GM21717 (cell line): ENCODE measurements around the gene DGKH.
"Not testable (repeated sequence)": the region's sequence is repeated elsewhere in the genome, so short reads cannot be mapped to it uniquely, and the experiment has no call there.

Experiments used
- ATAC-seq: cut with Tn5 transposase; IDR thresholded peaks from one replicate; pipeline ENCODE4 v1.9.1; 2021; ENCODE audit warnings: mild to moderate bottlenecking, moderate library complexity; ENCODE audit not compliant: unreplicated experiment

Gene DGKH

GRCh38 chr13:42112864-42113263 lies 64.4 kb downstream of the DGKH start:
- ATAC-seq: no peak

DNA sequence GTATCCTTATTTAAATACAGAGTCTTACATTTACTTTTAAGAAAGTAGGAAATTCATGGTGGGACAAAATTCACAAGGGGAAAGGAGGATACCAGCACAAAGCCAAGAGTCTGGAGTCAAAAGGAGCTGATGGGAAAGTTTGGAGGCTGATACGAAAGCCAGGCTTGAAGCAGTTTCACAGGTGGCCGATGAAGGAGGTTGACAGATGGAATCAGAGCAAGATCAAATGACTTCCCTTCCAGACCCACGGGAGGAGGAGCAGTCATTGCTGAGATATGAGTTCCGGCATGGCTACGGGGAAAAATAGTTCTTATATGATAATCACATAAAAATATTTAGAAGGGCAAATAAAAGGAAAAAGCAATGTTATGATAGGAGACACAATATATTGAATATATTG lies 65.0 kb downstream of the DGKH start:
- no peak for ATAC-seq

DNA sequence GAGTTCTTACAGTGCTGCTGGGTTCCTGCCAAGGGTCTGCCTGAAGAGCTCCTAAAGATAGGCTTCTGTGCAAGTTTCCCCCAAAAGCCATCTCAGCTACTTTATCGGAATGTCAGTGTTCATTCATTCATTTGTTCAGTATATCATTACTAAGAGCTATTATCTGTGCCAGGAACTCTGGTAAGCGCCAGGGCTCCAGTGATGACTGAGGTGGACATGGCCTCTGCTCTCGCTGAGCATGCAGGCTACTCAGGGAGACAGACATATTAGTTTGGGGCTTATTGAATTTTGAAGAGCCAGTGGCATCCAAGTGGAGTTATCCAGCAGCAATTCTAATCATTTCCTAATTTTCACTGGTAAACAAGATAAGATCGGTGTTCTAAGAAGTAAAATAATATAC lies 65.8 kb downstream of the DGKH start:
- ATAC-seq: no peak

- no peak for ATAC-seq
These were observed 66.5 kb downstream of the DGKH start for GRCh38 chr13:42114912-42115311.

GRCh38 chr13:42116225-42116624 lies 67.8 kb downstream of the DGKH start:
- ATAC-seq: no peak

GRCh38 chr13:42119041-42119440 lies 70.6 kb downstream of the DGKH start:
- no peak for ATAC-seq

- no peak for ATAC-seq
These were observed 71.4 kb downstream of the DGKH start for GRCh38 chr13:42119875-42120274.

DNA sequence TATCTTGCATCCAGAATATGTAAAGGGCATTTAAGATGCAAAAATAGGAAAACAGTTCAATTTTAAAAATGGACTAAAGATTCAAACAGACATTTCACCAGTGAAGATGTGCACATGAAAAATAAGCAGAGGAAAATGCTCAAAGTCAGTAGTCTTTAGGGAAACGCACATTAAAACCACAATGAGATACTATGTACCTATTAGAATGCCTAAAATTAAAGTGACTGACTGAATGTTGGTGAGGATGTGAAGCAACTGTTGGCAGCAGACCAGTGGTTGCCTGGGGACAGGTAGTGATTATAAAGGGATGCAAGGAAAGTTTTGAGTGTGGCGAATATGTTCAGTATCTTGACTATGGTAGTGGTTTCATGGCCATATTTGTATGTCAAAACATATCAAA lies 75.2 kb downstream of the DGKH start:
- ATAC-seq: no peak

DNA sequence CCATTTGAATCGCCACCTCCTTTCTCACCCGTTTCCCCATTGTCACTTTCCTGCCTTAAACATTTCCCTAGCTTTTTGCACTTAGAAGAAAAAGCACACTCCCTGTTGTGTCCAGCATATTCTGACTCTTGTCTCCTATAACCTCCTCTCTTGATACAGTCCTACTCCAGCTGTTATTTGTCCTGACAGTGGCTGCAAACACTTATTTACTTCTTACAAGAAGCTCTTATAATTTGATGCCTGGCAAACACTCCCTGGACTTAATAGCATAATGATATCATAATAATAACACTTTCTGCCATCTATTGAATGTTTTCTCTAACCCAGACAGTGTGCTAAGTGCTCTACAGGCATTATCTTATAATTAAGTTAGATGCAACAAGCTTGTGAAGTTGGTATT lies 76.6 kb downstream of the DGKH start:
- ATAC-seq: no peak

GRCh38 chr13:42127047-42127446 lies 78.6 kb downstream of the DGKH start:
- no peak for ATAC-seq

- no peak for ATAC-seq
These were observed 80.6 kb downstream of the DGKH start for GRCh38 chr13:42129033-42129432.

- no peak for ATAC-seq
These were observed 88.1 kb downstream of the DGKH start for GRCh38 chr13:42136518-42136917.

GRCh38 chr13:42137856-42138537 lies 89.5 kb downstream of the DGKH start:
- no peak for ATAC-seq

- ATAC-seq: no peak
These were observed 92.0 kb downstream of the DGKH start for GRCh38 chr13:42140494-42140893.

DNA sequence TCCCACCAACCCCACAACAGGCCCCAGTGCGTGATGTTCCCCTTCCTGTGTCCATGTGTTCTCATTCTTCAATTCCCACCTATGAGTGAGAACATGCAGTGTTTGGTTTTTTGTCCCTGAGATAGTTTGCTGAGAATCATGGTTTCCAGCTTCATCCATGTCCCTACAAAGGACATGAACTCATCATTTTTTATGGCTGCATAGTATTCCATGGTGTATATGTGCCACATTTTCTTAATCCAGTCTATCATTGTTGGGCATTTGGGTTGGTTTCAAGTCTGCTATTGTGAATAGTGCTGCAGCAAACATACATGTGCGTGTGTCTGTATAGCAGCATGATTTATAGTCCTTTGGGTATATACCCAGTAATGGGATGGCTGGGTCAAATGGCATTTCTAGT lies 92.6 kb downstream of the DGKH start:
- ATAC-seq: not testable (repeated sequence)

DNA sequence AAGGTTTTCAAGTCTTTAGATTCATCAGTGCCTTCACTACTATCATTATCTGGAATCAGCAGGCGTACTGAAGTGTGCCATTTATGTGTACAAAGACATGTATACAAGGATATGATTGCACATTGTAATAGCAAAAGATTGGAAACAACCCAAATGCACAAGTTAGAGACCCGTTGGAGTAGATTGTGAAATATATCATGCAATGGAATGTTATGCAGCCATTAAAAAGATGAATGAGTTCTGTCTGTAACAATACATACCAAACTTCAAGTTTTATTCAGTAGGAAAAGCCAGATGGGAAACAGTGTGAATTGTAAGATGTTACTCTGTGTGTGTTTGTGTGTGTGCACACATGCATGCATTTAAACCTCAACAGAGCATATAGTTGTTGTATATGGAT lies 97.9 kb downstream of the DGKH start:
- ATAC-seq: no peak

GRCh38 chr13:42148538-42148937 lies 100.1 kb downstream of the DGKH start:
- no peak for ATAC-seq

- ATAC-seq: no peak
These were observed 100.7 kb downstream of the DGKH start for GRCh38 chr13:42149136-42149535.

DNA sequence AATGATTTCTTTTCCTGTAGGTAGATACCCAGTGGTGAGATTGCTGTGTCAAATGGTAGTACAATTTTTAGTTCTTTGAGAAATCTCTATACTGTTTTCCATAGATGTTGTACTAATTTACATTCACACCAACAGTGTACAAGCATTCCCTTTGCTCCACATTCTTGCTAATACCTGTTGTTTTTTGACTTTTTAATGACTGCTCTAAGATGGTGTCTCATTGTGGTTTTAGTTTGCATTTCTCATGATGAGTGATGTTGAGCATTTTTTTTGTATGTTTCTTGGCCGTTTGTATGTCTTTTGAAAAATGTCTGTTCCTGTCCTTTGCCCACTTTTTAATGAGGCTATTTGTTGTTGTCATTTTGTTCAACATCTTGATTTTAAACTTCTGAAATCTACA lies 103.3 kb downstream of the DGKH start:
- no peak for ATAC-seq

DNA sequence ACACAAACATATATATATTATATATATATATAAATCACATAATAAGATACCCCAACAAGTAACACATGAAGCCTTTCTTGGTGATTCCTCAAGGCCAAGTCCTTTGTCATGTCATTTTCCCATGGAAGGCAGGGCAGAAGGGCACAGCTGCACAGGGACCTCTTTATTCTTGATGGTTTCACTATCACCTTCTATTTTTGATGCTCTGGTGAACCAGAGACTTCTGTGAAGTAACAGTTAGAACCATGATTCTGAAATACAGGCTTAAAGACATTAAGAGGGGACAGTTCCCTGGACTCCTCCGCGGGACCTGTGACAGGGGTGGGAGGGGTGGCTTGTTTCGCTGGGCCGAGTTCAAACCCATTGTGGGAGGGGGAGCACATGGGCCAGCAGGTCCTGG lies 104.0 kb downstream of the DGKH start:
- ATAC-seq: no peak

GRCh38 chr13:42153199-42154113 lies 105.0 kb downstream of the DGKH start:
- no peak for ATAC-seq

- no peak for ATAC-seq
These were observed 106.8 kb downstream of the DGKH start for GRCh38 chr13:42155251-42155650.
